HG02798 (cell line): ENCODE data around the gene RNF227.
"Not testable (repeated sequence)": the region's sequence is repeated elsewhere in the genome, so short reads cannot be mapped to it uniquely, and the experiment has no call there.

ENCODE experiments used
- ATAC-seq: cut with Tn5 transposase; IDR thresholded peaks from one replicate; pipeline ENCODE4 v1.9.1; 2021; ENCODE audit warnings: mild to moderate bottlenecking; ENCODE audit not compliant: unreplicated experiment, poor library complexity

Gene RNF227

GRCh38 chr17:7915611-7916384, at the start of gene RNF227:
RNF227 (minus strand) TSS chr17:7916289; CDS start chr17:7916195, 94 bp downstream.
- ATAC-seq, result peak; percentile 82

- ATAC-seq, result no peak
Measured at GRCh38 chr17:7961421-7961820, 45.3 kb upstream of the RNF227 start.

DNA sequence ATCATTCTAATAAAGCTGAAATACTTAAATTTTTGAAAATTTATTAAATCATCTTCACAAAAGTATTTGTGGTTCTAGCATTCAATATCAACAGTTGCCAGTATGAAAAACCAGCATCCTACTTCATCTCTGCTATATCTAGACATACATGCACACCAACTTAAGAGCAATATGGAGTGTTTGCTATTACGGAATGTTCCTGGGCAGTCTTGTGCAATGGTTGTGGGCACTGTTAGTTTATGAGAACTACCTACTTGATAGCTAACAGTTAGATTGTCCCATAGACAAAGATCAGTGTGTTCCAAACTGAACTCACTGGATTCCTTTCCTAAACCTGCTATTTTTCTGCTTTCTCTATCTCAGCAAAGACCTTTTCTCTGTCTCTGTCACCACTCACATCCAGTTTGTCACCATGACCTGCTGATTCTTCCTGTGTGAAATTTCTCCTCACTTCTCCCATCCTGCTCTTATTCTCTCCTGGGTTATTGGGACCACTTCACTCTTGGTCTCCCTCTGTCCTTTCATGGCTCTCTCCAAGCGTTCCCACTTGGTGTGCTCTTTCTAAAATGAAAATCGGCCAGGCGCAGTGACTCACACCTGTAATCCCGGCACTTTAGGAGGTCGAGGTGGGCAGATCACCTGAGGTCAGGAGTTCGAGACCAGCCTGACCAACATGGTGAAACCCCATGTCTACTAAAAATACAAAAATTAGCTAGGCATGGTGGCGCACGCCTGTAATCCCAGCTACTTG, 43.6 kb upstream of the RNF227 start:
- no peak for ATAC-seq

GRCh38 chr17:7956228-7956965, 40.3 kb upstream of the RNF227 start:
- no peak for ATAC-seq

GRCh38 chr17:7955414-7956227, 39.5 kb upstream of the RNF227 start:
- no peak for ATAC-seq

- not testable (repeated sequence) for ATAC-seq
Measured at GRCh38 chr17:7953266-7953665, 37.2 kb upstream of the RNF227 start.

DNA sequence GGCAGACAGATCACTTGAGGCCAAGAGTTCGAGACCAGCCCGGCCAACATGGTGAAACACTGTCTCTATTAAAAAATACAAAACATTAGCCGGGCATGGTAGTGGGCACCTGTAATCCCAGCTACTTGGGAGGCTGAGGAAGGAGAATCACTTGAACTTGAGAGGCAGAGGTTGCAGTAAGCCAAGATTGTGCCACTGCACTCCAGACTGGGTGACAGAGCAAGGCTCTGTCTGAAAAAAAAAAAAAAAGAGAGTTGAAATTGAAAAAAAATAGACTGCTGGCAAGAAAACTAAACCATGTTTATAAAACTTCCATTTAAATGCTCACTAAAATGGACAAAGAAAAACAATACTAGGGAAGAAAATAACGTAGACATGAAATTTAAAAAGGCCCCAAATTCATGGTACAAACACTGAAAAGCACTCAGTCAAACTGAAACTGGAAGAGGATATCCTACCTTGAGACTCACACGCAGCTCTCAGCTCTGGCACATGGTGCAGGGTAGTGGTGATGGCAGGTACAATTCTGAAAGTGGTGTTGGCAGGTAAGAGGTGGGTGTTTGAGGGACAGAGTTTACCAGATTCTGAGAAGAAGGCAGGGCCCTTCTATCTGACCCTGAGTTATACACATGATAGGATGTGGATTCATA, 35.2 kb upstream of the RNF227 start:
- peak; percentile 47 for ATAC-seq

GRCh38 chr17:7950578-7950977, 34.5 kb upstream of the RNF227 start:
- no peak for ATAC-seq

DNA sequence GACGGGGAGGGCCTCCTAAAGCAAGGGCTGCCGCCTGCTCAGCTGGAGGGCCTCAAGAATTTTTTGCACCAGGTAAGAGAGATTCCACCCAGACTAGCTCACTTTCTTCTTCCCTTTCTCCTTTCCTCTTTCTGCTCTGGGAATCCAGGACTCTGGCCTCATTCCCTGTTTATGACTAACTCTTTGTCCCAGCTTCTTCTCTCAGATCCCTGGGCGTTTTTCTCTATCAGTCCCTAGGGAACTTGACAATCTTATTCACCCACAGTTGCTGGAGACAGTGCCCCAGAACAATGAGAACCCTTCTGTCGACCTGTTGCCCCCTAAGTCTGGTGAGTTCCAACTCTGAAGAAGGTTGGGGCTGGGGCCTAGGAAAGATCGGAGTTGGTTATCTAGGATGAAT, 31.6 kb upstream of the RNF227 start:
- ATAC-seq, result no peak

GRCh38 chr17:7946441-7946840, 30.4 kb upstream of the RNF227 start:
- no peak for ATAC-seq

DNA sequence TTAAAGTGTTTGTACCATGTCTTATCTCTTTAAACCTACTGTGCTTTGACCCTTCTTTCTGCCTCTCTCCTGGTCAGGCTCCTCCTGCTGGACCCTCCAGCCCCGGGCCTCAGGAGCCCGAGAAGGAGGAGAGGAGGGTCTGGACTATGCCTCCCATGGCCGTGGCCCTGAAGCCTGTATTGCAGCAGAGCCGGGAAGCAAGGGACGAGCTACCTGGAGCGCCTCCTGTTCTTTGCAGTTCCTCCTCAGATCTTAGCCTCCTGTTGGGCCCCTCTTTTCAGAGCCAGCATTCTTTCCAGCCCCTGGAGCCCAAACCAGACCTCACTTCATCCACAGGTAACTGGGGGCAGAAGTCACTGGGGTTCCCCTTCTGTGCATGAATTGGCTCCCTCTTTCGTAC, 29.6 kb upstream of the RNF227 start:
- ATAC-seq, result no peak

DNA sequence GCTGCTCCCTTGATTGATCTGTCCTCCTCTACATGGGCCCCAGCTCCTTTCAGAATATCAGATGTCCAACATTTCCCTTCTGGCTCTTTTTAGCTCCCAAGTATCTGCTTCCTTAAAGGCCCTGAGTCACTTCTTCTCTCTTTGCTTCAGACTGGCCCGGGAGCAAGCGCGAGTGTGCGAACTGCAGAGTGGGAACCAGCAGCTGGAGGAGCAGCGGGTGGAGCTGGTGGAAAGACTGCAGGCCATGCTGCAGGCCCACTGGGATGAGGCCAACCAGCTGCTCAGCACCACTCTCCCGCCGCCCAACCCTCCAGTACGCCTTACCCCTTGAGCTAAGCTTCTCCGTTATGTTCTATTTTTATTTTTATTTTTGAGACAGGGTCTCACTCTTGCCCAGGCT, 28.2 kb upstream of the RNF227 start:
- no peak for ATAC-seq

DNA sequence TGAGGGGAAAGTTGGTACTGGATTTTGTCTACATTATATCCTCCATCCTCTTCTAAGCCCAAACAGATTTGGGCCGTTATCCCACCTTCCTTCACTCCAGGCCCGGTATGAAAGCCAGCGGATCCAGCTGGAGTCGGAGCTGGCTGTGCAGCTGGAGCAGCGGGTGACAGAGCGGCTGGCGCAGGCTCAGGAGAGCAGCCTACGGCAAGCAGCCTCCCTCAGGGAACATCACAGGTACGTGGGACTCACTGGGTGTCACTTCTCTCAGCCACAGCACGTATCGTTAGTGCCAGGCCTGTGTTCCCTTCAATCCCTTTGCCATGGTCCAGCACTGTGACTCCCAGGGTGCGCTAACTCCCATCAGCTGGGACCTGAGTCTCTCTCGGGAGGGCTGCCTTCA, 27.2 kb upstream of the RNF227 start:
- no peak for ATAC-seq

- no peak for ATAC-seq
Measured at GRCh38 chr17:7940743-7941142, 24.7 kb upstream of the RNF227 start.

DNA sequence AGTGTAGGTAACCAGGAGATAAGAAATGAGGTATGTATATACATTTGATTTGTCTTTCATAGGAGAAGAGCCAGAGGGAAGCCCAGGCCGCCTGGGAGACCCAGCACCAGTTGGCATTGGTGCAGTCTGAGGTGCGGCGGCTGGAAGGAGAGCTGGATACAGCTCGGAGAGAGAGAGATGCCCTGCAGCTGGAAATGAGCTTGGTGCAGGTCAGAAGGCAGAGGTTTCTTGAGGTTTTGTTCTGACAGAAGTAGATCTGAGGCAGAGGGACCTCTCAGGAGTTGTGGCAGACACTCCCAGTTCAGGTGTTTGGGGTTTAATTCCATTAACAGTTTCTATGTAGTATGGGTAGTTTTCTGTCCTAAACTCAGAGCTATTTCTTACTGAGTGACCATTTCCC, 23.9 kb upstream of the RNF227 start:
- ATAC-seq, result no peak

GRCh38 chr17:7935859-7936258, 19.8 kb upstream of the RNF227 start:
- no peak for ATAC-seq

GRCh38 chr17:7932949-7933348, 16.9 kb upstream of the RNF227 start:
- no peak for ATAC-seq

DNA sequence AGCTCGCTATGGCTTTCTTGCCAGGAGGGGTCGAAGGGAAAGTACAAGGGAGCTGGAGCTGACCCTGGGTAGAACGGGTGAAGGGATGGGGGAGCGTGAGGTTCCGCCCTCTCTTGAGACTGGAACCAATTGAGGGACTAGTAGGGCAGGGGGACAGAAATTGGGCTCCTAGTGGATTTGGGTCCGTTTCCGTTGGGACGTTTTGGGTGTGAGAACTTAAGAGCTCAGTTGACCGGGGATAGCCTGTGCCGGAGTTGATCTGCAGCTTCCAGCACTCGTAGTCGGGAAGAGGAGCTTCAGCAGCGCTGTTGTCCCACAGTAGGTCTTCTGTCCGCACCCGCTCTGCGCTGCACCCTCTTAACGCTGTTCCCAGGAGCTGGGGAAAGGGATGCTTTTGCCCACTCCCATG, 16.4 kb upstream of the RNF227 start:
- peak; percentile 7 for ATAC-seq

- peak; percentile 98 for ATAC-seq
Measured at GRCh38 chr17:7931709-7932482, 15.8 kb upstream of the RNF227 start, which contains the start of the genes CNTROB and TRAPPC1. CNTROB (plus strand) TSS chr17:7932206; CDS start chr17:7933080, 874 bp downstream. TRAPPC1 (minus strand) TSS chr17:7931946; CDS start chr17:7931829, 117 bp downstream.
